GM18519 (cell line): Measurements from ENCODE around the gene GHSR.
"Not testable (repeated sequence)": the region's sequence is repeated elsewhere in the genome, so short reads cannot be mapped to it uniquely, and the experiment has no call there.

ENCODE experiments used
- ATAC-seq: cut with Tn5 transposase; IDR thresholded peaks from one replicate; pipeline ENCODE4 v1.9.1; 2021; ENCODE audit warnings: mild to moderate bottlenecking, moderate library complexity; ENCODE audit not compliant: unreplicated experiment, low FRiP score

Gene GHSR

GRCh38 chr3:172447611-172448579 lies at the start of gene GHSR:
Gene GHSR (minus strand): TSS chr3:172448456. CDS start chr3:172448413, 43 bp downstream.
- ATAC-seq: no peak

DNA sequence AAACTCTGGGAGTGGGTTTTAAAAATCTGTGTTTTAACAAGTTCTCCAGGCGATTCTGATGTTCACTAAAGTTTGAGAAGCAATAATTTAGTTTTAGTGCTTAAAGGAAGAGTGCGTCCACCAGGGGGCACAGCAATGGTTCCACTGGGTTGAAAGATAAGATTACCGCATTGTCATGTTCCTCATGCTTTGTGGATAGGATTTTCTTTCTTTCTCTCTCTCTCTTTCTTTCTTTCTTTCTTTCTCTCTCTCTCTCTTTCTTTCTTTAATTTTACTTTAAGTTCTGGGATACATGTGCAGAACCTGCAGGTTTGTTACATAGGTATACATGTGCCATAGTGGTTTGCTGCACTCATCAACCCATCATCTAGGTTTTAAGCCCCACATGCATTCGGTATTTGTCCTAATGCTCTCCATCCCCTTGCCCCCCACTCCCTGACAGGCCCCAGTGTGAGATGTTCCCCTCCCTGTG lies 42.0 kb upstream of the GHSR start:
- not testable (repeated sequence) for ATAC-seq

GRCh38 chr3:172478116-172478515 lies 29.9 kb upstream of the GHSR start:
- ATAC-seq: no peak

- ATAC-seq: no peak
These were observed 28.1 kb upstream of the GHSR start for GRCh38 chr3:172476347-172476746.

GRCh38 chr3:172475703-172476102 lies 27.4 kb upstream of the GHSR start:
- ATAC-seq: no peak

GRCh38 chr3:172471903-172472302 lies 23.6 kb upstream of the GHSR start:
- ATAC-seq: no peak

GRCh38 chr3:172470588-172470987 lies 22.3 kb upstream of the GHSR start:
- ATAC-seq: no peak

DNA sequence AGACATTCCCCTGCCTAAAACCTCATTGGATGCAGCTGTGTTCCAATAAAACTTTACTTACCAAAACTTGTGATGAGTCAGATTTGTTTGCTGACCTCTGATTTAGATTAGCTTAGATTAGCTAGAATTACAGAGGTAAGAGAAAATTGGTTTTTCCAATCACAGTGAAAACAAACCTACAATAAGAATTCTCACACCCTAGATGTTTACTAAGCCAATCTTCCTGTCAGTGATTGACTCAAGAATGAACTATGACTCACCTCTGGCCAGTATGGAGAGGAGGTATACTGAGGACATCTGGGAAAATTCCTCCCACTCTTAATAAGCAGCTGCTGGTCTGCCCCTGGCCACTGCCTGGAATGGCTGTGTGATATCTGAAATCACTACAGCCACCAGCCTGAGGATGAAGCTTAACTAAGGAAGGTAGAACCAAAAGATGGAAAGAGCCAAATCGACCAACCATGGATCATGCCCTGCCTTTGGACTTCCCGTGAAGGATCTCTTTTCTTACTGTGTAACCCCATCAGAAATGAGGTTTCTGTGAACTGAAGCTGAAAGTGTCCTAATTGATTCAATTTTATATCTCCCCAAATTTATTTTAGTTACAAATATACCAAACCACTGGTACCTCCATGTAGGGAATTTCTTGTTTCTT lies 19.0 kb upstream of the GHSR start:
- ATAC-seq: no peak

GRCh38 chr3:172466553-172467130 lies 18.4 kb upstream of the GHSR start:
- ATAC-seq: no peak

DNA sequence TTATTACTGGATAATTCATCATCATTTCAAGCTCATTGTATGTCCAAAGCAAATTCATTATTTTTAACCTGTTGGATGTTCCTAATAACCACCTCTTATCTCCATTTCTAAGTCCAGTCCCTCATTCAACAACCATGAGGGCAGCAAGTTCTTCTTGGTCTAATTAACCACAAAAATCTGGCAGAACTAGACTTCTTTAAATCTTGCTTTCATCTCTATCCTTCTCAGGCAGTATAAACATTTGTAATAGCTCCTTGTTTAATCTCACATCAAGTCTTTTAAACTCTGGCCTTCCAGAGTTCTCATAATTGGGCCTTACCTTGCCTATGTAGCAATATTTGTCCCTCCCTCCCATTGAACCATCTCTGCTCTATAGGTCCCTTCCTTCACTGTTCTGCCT lies 17.0 kb upstream of the GHSR start:
- no peak for ATAC-seq

DNA sequence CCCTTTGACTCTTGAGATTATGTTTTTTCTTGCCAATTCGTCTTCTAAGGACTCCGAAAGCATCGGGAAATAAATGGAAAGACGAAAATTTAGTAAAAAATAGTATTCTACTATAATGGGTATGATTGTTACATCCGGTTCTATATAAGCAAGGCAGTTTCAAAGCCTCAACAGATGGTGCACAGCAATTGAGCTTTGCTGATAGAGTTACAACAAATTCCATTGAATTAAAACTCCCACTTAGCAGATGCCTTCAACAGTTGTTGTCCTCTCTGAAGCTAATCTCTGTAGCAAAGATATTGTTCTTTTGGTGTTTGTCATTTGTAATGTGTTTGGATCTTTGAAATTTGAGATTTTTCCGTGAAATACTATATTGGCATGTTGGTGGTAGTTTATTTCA lies 16.1 kb upstream of the GHSR start:
- ATAC-seq: no peak

DNA sequence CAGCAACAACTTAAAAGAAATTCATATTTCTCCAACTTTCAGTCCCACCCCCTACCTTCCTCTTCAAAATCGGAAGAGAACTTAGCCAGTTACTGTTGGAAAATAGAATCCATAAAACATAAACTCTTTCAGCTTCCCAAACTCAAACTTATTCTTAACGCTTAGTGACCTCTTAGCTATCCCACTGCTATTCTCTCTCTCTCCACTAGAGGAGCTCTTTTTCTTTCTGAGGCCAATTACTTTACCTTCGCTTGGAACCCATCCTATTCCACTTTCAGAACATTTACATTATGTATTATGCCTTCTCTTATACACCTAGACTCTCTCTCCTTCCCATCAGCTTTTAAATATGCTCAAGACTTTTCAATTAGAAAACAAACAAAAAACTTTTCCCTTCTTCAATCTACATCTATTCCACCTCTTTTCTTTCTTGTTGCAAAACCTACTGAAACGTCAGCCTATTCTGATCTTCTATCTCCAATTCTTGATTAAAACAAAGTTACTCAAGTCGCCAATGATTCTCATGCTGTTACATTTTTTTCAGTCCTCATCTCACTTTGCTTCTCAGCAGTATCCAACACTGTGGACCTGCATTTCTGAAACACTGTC lies 13.4 kb upstream of the GHSR start:
- no peak for ATAC-seq

- no peak for ATAC-seq
These were observed 8.1 kb upstream of the GHSR start for GRCh38 chr3:172456404-172456803.

GRCh38 chr3:172454180-172454579 lies 5.9 kb upstream of the GHSR start:
- no peak for ATAC-seq

- no peak for ATAC-seq
These were observed 1.4 kb upstream of the GHSR start for GRCh38 chr3:172449466-172450149.

DNA sequence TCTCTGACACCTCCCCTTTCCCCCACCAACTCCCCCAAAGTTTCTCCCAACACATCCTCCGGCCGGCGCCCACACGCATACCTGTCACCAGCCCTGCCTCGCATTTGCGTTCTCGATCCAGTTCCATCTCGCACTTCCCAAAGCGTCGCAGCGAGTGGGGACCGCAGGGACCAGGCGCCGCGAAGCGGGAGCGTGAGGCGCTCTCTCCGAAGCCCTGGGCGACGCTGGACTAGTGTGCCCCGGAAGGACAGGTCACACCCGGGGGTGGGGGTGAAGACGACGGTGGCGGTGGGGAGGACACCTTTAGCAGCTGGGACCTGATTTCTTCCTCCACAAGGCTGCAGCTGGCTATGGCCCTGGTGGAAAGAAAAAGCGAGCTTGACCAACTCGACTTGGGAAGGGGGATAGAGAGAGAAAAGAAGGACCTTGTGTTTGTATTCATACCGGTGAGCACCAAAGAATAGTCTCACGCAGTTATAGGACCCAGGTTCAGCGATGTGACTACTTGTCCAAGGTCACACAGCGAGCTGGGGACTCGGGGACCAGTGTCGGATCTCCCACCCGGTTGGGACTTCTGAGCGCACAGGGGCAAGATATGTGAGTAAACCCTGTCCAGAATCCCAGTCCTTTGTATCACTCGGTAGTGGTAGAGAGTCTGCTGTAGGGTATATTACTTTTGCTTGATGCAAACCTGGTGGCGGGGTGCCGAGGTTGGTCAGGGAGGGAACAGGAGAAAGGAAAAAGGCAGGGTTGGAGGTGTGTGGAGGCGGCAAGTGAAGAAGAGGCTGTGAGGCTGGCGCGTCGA lies 607 bp upstream of the GHSR start:
- no peak for ATAC-seq

DNA sequence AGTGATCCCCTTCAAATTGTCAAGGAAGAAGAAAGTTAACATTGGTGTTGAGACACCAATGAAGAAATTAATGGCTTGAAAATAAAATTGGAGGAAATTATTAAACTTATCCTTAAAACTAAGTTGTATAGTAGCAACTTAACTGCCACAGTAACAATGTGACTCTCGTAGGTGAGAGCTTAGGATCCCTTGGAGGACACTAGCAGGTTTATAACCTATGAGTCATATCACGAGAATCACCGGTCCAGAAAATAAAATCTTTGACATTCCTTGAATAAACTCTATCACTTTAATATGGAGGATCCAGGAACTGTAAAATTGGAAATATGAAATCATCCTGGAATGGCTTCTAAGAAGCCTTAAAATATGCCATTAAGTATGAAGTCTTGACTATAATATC lies 2.1 kb downstream of the GHSR start:
- no peak for ATAC-seq

DNA sequence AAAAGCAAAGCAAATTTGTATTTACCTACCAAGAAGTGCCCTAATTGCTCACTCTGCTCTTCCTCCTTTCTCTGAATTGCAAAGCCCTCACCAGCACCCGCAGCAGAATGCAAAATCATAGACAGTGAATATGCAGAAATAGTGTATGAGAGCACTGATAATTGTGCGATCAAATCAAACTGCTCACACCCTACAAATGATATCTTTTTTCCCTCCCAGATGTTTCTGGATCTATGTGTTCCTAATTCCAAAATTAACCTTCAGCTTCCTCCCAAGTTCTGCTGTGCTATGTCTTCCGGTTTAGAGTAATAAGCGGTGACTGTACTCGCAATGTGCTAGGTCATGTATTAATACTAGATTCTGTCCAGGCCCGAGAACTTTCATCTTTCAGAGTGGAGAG lies 3.4 kb downstream of the GHSR start:
- ATAC-seq: no peak

GRCh38 chr3:172442606-172443005 lies 5.7 kb downstream of the GHSR start:
- ATAC-seq: no peak
